Gastrocnemius medialis (tissue), 4 donors: ENCODE measurements around the gene CRACDL.

Source experiments
- CTCF ChIP-seq, 5 experiments: fragments of 450-650 bp in 3 of 5; fragments of 200-600 bp in 2 of 5; sonication (generic) in 2 of 5; IDR thresholded peaks in 4 of 5; conservative IDR thresholded peaks in 1 of 5; 1 replicate in 4 of 5; 2 replicates in 1 of 5; pipeline ENCODE4 v1.5.1; 2016 to 2019; ENCODE audit warnings: antibody characterized with exemption in 5 of 5, mild to moderate bottlenecking in 3 of 5, moderate library complexity in 3 of 5
- POLR2A ChIP-seq, 2 donors: fragments of 450-650 bp; IDR thresholded peaks; one replicate each; pipeline ENCODE4 v1.6.1; 2017; ENCODE audit warnings: antibody characterized with exemption in 2 of 2, mild to moderate bottlenecking in 2 of 2, moderate library complexity in 2 of 2

- TF ChIP-seq CTCF (IDR thresholded peaks at IDR 0.05 in 4 of 5, conservative IDR thresholded peaks at IDR 0.05 in 1 of 5) (no peak), POLR2A (IDR thresholded peaks at IDR 0.05) (no peak)
These were observed 111.6 kb downstream of the CRACDL start for GRCh38 chr2:98824256-98825019.
